GM19438 (cell line): ENCODE results near the gene PEAR1.

Source experiments
- ATAC-seq: cut with Tn5 transposase; IDR thresholded peaks from one replicate; pipeline ENCODE4 v1.9.1; 2021; ENCODE audit warnings: low read depth; ENCODE audit not compliant: unreplicated experiment

The PEAR1 gene

DNA sequence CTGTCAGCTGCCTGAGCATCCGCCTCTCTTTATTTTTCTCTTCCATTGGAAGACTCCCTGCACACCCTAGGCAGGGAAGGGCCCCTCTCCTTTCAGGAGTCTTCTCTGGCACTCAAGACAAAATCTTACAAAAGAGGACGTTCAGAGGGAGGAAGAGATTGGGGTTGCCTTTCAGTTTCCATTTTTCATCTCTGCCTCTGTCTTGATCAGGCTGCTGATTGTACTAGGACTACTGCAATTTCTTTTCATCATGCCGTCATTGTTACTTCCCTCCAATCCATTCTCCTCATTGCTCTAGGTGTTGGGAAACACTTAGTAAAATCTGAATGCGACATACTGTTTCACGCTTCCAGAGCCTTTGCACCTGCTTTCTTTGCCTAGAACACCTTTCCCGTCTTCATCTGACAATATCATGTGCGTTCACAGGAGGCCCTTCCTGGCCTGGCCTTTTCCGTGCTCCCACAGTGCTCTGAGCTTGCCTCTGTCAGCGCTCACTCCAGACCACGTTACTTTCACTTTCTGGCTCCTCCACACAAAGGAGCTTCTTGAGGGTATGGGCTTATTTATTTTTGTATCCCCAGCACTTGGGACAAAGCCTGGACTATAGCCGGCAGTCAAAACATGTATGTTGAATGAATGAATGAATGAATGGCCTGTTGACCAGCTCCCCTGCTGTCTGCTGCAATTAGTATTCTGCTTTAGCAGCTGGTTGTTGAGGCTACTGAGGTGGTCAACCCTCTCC, 37.9 kb downstream of the PEAR1 start:
- ATAC-seq: no peak

GRCh38 chr1:156931974-156932710, 38.6 kb downstream of the PEAR1 start:
- ATAC-seq: no peak

DNA sequence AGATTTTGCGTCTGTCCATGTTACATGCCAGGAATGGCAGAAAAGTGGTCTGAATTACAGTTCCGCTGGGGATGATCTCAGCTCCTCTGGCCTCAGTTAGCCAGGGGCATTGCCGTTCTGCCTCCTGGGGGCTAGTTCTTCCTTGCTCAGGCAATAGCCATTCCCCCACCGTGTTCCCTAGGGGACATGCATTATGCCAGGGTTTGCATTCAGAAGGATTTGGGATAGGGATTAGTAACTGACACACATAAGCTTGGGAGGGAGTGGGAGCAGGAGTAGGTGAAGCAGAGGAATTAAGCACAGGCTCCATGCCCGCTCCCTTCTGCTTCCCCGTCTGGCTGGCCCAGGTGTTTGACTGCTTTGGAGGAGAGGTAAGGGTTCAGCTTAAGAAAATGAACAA, 39.6 kb downstream of the PEAR1 start:
- no peak for ATAC-seq

DNA sequence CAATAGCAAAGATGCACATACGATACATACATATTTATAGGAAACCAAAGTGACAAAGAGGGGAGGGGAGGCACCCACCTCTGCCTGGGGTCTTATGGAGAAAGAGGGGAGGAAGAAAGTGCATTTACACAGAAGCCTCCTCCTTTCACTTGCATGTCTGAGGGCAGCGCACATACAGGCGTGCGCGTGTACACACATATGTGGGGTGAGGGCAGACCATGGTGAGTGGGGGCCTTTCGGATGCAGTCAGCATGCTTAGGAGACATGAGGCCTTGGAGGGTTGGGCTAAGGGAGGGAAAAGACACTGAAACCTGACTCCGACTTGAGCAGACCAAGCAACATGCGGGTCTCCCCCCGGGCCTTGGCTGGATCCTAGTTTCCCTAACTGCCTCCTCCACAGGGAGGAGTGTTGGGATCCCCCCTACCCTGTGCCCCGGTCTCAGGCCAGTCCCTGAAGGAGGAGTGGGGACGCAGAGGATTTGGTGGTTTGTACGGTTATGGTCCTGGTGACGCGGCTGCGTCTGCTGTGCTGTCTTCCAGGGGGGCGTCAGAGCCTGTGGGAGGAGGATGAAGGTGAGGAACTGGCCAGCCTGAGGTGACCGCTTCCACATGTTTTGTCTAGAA, 42.1 kb downstream of the PEAR1 start:
- ATAC-seq: no peak

- ATAC-seq: no peak
Observed at GRCh38 chr1:156936191-156936590, 42.7 kb downstream of the PEAR1 start.

GRCh38 chr1:156936721-156937220, 43.3 kb downstream of the PEAR1 start:
- no peak for ATAC-seq

DNA sequence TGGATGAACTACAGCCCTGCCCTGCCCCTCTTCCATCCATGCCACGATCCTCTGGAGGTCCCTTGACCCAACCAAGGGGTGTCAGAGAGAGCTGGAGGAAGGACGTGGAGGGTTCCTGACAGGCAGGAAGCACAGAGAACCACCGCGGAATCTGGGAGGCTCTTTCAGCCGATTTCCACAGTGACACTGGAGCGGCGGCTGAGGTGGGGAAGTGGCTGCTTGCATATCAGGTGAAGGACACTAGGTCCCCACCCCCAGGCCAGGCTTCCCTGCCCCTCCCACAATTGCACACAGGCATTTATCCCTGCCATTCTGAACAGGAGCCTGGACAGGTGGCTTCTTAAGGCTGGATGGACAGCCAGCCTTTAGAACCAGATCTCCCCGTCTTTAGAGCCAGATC, 44.4 kb downstream of the PEAR1 start:
- ATAC-seq: no peak

GRCh38 chr1:156938813-156939212, 45.3 kb downstream of the PEAR1 start:
- no peak for ATAC-seq

GRCh38 chr1:156939786-156940334, 46.3 kb downstream of the PEAR1 start:
- ATAC-seq: no peak

GRCh38 chr1:156941675-156942074, 48.2 kb downstream of the PEAR1 start:
- ATAC-seq: no peak

DNA sequence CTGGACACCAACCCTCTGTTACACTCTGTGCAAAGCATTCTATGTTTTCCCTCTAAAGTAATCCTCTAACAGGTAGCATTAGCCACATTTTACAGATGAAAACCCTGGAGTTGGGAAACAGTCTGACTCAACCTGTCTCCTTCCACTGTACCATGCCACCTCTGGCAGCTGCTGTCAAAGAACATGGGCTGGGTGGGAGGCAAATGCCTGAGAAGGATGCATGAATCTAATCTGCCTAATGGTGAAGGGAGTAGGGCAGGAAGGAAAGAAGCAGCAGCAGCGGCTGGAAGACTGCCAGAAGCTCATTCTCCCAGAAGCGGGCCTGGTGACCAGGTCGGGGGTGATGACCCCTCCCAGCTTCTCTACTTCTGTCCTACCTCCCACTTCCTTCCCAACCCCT, 48.7 kb downstream of the PEAR1 start:
- no peak for ATAC-seq

GRCh38 chr1:156942576-156942975, 49.1 kb downstream of the PEAR1 start:
- no peak for ATAC-seq

DNA sequence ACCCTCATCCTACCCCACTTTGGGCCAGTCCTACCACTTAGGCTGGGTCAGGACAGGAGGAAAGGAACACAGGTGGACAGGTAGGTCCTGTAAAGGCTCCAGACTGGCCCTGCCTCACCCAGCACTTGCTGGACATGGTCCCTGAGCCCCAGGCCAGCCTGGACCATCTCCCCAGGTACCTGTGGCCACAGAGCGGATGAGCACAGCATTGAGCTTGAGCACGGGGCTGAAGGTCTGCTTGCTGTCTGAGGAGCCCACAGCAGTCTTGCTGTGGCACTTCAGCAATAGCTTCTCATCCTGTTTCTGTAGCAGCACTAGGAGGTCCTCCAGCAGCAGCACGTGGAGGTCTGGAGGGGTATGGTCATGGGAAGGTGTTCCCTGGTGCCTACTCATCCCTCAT, 50.2 kb downstream of the PEAR1 start:
- ATAC-seq: no peak

DNA sequence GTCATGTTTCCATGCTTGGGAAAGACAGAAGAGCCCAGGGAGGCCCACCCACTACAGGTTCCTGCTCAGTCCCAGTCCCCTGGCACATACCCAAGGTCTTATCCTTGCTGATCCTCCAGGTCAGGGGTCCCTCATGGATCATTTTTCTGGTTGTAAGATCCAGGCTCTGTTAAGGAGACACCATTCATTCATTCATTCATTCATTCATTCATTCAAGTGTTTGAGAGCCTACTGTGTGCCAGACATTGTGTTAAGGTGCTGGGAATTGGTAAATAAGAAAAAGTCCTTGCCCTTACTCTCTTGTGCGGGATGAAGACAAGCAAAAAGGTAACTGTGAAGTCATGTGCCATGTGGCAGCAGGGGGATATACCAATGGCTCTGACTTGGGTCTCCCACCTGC, 50.8 kb downstream of the PEAR1 start:
- ATAC-seq: no peak

DNA sequence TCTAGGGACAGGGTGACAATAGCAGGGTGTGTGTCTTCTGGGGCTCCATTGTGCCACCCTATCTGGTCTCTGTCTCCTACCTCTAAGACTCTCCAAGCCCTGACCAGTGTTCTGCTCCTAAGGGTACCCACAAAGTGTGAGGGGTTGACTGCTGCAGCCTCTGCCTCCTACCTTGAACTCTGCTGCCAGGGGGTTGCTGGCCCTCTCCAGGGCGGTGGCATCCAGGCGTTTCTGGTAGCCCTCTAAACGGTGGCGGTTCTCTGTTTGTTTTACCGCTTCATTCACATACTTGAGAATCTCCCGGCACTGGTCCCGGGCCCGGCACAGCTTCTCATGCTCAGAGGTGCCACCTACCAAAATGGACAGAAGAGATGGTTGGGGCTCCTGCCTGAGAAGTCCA, 51.3 kb downstream of the PEAR1 start:
- no peak for ATAC-seq

DNA sequence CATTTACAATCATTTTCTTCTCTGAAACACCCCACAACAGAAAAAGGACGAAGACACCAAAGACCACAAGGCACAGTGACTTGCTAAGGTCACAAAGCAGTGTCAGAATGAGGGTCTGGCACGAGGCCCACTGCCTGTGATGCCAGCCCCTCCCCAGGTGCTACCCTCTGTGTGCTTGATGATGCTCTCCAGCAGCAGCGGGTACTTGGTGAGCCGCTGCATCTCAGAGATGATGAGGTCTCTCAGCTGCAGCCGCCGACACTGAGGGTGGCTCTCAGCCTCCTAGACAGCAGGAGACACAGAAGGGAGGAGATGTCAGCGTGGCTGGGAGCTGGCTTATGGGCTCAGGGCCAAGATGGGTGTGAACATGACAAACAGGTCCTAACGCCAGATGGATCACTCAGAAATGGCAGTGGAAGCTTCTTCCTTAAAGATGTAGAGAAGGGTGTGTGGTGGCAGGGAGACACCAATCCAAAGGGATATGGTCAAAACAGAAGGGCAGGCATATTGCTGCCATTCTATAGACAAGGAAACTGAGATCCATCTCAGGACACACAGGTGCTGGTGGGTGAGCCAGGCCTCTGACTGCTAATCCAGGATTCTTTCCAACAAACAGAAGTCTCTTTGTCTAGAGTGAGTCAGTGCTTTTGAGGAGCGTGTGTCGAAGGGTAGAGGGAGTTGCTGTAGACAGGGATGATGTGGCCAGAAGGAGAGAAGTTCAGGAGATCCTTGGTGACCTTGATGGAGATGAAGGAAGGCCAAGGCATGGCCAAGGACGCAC, 52.6 kb downstream of the PEAR1 start:
- ATAC-seq: no peak

DNA sequence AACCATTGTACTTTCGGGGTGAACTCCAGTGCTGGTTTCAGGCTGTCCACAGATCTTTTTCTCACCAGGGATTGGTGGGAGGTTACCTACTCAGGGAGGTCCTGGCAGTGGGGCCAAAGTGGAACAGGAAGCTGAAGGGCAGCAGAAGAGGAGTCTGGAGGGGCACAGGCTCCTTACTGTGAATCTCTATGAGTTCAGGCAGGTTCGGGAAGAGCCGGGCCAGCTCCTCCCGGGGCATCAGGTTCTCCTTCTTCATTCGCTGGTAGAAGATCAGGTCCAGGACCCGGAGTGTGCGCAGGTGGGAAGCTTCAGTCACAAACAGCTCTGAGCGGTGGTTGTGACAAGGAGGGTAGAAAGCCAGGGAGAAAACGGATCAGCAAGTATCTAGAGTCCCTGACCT, 53.6 kb downstream of the PEAR1 start:
- no peak for ATAC-seq

GRCh38 chr1:156947818-156948525, 54.5 kb downstream of the PEAR1 start:
- no peak for ATAC-seq

DNA sequence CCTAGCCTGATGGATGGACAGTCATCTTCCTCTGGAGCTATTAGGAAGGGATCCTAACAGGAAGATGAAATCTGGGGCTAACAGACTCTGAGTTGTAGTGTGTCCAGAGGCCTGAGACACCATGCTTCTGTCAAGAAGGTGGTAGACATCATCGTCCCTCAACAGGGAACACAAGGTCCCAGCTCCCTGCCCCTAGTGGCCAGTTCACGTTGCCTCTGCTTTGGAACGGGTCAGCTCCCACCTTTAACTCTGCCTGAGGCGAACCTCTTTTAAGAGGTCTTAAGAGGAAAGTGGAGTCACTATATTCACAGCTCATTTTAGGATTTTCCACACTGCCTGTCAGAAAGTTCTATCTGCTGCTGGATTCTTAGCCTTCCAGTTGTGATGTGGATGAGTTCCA, 55.2 kb downstream of the PEAR1 start:
- no peak for ATAC-seq

DNA sequence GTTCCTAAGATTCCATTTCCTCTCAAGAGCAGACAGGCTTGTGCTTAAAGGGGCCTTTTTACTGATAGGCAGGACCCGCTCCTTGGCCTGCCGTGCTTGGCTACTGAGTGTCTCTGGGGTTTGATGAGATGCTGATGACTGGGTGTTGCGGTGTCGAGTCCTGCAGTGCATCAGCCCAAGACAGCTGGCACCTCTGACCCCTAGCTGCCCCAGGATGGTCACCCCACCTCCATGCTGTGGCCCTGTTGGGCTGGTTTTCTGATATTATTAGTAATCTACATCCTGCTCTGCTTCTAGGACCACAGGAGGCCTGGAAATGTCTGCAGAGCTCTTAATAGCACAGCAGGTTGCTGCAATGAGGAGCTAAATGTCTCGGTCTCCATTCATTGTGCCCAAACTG, 55.6 kb downstream of the PEAR1 start:
- no peak for ATAC-seq
